Stimulated activated naive CD8-positive, alpha-beta T cell treated with anti-CD3 and anti-CD28 coated beads, Interleukin-15, Interleukin-2, amounts not matched to agents 100 U/mL and 50 U/mL, for 24 hours (primary cell): ENCODE measurements around the gene RAPGEF2.
"Not testable (repeated sequence)": the region's sequence is repeated elsewhere in the genome, so short reads cannot be mapped to it uniquely, and the experiment has no call there.

ENCODE experiments used
- ATAC-seq: fragments of 150-1000 bp; cut with Tn5 transposase; one replicate; pipeline ENCODE4 v1.10.0; 2021
- DNase-seq: peaks from one replicate; pipeline ENCODE4 v3.0.0; 2021

The RAPGEF2 gene

DNA sequence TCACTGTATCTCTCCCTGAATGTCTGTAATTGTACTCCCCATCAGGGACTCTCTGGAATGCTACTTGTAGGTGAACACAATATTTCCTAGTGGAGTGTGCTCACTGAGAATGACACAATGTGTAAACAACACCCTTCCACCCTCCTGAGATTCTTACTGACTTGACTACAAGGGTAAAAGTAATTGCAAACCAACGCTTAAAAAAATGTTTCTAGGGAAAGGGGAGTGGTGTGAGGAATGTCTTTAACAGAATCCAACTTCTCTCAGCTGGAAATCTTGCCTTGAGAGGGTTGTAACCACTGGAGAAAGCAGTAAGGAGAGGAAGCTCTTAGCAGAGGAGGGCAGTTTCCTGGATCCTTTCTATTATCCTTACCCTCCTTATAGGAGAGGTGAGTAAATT lies 5.1 kb upstream of the RAPGEF2 start:
- DNase-seq (no peak), ATAC-seq (no peak)

DNA sequence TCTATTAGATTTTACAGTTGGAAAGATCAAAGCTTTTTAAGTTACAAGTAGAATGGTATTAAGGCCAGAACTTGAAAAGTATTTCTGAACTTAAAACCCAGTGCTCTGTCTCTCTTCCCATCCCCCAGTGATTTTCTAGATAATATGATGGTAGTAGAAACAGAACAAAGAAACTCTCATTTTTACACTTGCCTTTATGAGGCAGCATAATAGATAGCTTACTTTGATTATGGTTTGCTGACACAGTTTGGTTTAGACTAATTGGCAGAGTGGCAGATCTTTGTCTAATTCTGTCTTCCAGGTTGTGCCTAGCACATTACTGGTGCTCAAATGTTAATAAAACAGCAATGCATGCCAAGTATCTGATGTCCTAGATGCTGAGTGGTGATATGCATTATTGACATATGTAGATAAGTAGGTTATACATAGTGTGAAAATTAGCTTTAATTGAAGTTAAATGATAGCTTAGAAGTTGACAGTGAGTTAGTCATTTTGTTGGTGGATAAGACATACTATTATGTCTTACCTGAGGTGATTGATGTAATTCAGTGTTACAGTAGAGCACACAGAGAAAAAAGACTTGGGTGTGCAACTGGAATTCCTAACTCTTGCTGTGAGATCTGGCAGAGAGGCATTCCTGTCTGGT lies 4.3 kb upstream of the RAPGEF2 start:
- DNase-seq (no peak), ATAC-seq (no peak)

DNA sequence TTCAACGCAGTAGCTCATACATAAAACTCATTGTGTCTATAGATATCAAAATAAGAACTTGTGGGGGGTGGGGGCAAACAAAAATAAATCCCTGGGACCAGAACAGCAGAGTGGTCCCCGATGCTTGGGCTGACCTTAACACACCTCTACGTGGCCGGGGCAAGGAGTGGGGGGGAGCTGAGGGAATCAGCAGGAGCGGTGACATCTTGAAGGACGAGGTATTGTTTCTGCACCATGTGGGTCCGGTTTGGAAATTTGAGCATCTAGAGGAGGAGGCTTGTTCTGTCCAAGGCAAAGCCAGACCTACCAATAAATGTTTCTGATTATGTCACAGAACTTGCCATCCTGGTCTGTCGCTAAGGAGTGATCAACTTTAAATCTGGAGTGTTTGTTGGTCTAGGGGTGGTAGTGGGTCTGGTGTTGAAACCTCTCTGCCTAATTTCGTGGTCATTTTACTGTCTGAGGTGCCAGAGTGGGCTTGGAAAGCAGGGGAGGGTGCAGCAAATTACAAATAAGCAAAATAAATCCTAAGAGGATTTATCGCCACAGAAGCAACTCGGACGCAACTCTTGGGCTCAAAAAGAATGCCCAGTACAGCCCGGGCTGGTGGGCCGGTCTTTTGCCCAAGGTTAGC lies 774 bp upstream of the RAPGEF2 start:
- ATAC-seq (no peak), DNase-seq (no peak)

DNA sequence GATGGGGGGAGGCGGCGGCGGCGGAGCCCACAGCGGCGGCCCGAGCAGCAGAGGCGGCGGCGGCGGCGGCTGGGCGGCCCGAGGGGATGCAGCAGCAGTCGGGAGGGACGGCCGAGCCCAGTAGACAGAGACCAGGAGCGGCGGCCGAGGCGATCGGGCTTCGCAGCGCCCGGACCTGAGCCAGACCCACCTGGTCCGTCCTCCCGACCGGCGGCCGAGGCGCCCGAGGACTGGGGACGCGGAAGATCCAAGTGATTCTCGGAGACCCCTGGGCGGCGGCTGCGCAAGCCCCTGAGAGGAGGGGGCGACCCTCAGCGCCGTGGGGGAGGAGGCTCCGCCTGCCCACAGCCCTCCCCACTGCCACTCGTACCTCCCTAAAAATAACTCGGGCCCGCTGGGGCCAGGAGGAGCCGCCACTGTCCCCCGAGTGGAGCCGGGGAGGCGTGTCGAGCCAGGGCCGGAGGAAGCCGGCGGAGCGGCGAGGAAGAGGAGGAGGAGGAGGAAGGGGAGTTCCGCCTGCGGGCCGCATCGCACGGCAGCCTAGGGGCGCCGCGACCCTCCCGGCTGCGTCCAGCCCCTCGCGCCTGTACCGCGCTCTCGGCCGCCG lies 608 bp downstream of the RAPGEF2 start:
- DNase-seq, result peak; percentile 59
- peak; percentile 19 for ATAC-seq

DNA sequence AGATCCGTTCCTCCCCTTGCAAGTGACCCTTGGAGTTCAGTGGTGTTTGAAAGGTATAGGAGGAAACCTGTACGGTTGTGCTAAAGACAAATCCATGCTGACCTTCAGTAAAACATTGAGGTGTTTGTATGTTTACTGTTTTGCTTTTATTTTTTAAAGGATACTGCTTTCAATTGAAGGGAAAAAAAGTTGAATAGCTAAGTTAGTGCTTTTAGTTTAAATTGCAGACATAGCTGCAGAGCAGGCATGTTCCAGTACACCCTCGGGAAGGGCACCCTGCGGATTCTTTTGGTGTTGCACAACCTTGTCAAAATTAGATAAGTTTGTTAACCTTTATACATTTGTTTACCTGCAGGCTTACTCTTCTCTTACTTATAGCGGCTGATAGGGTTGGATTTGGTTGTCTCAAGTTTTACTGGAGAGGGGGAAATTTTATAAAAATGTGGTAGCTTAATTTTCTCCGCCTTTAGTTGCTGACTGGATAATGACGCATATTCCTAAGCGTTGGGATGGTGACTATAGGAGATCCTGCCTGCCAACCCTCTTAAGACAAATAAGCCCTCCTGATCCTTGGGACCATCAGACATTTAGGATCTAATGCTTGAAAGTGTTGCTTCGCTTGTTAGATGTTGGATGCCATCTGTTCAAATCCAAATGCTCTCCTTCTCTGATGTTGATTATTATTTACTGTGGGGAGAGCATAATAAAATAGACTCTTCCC lies 2.0 kb downstream of the RAPGEF2 start:
- no peak for ATAC-seq

DNA sequence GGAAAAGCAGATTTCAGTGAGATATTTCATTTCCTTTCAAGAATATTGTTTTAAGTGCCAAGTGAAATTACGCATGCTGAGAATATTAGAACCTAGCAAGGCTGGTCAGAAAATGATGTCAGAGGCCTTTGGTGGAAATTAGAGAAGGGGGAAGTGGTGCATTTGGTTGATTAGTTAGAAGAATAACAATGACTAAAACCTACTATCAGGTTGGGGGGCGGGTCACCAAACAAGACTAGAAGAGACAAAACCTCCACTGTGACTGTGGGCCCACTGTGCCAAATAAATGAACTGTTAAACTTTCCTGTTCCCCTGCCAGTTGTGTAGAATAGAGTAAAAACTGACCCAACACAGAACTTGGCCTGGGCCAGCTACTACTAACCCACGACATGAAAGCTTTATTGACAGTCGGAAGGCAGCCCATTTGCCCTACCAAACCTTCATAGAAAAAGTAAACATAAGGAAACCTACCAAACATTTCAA lies 2.9 kb downstream of the RAPGEF2 start:
- DNase-seq, result peak; percentile 25
- ATAC-seq, result no peak

More for the DNA sequence above, 2.0 kb downstream of the RAPGEF2 start:
- no peak for DNase-seq

DNA sequence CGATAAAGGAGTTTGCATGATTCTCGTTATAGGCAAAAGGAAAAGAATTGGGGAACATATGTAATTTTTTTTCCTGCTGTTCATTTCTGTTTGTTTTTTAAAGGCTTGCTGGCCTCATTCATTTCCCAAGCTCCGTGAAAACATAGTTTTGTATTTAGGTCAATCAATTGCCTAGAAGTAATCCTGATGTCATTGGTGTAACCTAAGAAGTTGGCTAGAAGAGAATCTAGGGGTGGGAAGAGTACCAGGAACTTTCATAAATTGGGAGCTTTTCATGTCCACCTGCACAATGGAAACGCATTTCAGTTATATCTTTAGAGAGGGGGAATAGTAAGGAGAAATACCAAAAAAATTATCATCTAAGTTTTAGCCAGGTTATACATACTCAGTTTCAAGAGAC lies 3.8 kb downstream of the RAPGEF2 start:
- no peak for ATAC-seq

DNA sequence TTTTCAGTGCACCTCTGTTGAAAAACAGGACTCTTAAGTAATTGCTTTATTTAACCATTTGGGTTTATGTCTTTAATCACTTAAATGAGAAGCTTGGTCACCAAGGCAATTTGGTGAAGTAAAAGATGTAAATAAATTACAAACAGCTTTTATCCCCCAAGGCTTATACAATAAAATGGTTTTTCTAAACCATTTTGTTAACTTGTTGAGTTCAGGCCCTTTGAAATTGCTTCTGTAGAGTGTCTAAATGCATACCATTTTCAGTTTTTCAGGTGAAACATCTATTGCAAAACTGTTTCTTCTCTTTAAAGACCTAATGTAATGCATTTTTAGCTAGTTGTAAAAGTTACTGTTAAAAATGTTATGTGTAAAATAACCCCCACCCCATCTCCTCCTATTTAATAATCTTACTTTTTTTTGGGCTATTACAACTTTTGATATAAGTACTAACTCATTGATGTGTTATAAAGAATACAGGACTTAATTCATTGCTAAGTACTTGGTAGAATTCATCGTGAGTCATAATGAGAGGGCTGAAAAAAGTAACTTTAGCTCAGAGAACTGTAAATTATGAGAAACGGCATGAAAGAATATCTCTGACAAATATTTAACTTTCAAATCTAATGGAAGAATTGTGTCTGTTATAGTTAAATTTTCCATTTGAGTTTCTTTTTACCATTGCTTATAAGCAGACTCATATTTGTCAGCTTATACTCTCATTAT lies 4.5 kb downstream of the RAPGEF2 start:
- no peak for DNase-seq
- ATAC-seq, result no peak

More for the DNA sequence above, 3.8 kb downstream of the RAPGEF2 start:
- DNase-seq, result no peak

DNA sequence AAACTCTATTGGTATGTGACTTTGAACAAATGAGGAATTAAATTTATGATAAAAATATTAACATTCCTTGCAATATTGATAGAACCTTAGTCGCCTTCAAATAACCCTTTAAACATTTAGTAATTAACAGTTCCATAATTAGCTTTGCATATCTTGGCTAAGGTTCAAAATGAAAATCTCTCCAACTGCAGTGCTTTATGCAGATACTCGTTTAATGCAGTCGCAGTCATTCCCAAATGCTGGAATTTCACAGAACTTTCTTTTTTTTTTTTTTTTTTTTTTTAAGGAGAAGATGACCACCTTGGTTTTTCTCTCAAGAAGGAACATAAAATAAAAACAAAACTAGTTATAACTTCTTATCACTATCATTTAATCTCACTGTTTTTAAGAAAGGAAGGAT lies 5.2 kb downstream of the RAPGEF2 start:
- DNase-seq, result no peak
- ATAC-seq, result no peak

DNA sequence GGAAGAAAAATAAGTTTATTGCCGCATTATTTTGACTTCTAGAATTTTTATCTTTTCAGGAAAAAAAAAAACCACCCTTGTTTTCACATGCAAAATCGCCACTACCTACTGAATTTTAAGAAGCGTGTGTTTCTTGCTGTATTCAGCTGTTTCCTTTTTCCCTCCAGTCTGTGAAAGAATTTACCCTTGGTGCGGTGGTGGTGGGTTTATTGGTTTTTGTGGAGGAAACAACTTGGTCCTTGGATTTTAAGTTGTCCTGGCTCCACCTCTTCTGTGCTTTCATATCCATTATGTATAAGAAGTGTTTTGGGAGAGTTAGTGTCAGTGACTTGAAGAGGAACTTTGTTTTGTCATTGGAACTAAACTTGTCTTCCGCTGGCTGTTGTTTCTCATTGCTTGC lies 8.1 kb downstream of the RAPGEF2 start:
- DNase-seq (no peak), ATAC-seq (no peak)

DNA sequence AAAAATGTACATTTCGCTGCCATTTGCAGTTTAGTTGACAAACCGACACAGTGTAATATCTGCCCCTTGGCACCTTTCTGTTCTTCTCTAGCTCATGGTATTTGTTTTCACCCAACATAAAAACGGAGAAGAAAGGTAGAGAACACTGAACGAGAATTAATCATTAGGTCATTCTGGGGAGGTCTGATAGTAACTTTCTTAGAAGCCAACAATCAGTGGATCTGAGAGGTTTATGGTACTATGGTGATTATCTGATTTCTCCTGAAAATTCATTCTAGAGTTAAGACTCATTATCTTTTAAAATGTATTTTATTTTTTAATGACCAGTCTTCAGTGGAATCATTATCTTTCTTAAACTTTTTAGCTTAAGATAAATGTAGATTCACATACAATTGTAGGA lies 8.5 kb downstream of the RAPGEF2 start:
- DNase-seq (no peak), ATAC-seq (no peak)

DNA sequence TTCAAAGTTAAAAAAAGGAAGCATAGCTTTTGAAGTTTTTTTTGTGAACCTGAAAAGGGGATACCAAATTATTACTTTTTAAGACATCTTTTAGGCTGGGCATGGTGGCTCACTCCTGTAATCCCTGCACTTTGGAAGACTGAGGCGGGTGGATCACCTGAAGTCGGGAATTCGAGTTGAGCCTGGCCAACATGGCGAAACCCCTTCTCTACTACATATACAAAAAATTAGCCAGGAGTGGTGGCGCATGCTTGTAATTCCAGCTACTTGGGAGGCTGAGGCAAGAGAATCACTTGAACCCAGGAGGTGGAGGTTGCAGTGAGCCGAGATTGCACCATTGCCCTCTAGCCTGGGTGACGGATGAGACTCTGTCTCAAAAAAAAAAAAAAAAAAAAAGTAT lies 10.5 kb downstream of the RAPGEF2 start:
- ATAC-seq, DNase-seq: not testable (repeated sequence)

DNA sequence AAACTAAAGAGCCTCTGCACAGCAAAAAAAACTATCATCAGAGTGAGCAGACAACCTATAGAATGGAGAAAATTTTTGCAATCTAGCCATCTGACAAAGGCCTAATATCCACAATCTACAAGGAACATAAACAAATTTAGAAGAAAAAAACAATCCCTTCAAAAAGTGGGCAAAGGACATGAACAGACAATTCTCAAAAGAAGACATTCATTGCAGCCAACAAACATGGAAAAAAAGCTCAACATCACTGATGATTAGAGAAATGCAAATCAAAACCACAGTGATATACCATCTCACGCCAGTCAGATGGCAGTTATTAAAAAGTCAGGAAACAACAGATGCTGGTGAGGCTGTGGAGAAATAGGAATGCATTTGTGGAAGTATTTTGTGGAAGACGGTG lies 13.2 kb downstream of the RAPGEF2 start:
- ATAC-seq, DNase-seq: not testable (repeated sequence)

DNA sequence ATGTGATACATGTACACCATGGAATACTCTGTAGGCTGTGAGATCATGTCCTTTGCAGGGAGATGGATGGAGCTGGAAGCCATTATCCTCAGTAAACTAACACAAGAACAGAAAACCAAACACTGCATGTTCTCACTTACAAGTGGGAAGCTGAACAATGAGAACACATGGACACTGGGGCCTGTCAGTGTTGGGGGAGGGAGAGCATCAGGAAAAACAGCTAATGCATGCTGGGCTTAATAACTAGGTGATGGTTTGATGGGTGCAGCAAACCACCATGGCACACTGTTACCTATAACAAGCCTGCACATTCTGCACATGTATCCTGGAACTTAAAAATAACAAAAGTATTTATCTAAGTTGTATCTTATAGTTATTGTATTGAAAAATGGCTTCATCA lies 13.8 kb downstream of the RAPGEF2 start:
- not testable (repeated sequence) for DNase-seq, ATAC-seq

DNA sequence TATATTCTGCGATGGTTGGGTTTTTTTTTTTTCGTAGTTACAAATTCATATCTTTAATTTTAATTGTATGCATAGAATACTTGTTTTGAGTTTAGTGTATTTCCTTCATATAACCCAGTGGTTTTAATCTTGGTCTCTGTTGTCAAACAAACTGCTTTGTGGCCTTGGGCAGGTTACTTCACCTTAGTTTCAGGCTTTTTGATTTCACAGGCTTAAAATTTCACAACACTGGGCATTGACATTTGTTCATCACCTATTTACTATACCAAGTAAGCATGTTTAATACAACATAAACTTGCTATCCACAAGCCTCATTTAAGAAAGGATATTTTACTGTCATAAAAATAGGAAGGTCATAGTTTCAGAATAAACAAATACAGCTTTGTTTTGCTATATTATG lies 14.7 kb downstream of the RAPGEF2 start:
- ATAC-seq (no peak), DNase-seq (no peak)

DNA sequence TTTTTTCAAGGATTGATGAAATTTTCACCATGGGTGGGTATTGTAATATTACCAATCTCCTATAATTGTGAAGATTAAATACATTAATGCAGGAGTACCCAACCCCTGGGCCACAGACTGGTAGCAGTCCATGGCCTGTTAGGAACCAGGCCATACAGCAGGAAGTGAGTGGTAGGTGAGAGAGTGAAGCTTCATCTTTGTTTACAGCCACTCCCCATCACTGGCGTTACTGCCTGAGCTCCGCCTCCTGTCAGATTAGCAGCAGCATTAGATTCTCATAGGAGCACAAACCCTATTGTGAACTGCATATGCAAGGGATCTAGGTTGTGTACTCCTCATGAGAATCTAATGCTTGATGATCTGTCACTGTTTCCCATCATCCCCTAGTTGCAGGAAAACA lies 15.1 kb downstream of the RAPGEF2 start:
- DNase-seq (no peak), ATAC-seq (no peak)

DNA sequence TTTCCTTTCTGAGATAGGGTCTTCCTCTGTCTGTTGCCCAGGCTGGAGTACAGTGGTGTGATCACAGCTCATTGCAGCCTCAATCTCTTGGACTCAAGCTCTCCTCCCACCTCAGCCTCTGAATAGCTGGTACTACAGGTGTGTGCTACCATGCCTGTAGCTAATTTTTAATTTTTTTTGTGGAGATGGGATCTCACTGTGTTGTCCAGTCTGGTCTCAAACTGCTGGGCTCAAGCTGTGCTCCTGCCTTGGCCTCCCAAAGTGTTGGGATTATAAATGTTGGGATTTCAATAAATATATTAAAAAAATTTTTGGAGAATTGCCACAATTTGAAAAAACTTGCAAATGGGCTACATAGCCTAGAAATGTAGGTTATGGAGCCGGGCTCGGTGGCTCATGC lies 18.5 kb downstream of the RAPGEF2 start:
- DNase-seq, result no peak

DNA sequence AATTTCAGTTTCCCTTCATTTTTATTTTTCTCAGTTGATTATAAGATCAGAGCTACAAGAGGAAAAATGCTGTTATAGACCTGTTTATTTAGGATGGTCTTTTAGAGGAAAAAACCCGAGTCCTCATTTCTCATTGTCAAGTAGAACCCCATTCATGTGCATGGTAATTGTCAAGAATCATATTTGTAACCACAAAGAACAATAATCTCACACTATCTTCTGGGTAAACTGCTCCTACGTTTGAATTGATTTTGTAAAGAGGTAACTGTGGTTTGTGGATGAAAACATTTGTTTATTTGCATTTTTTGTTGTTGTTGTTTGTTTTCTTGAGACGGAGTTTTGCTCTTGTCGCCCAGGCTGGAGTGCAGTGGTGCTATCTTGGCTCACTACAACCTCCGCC lies 23.8 kb downstream of the RAPGEF2 start:
- ATAC-seq, result no peak
- DNase-seq, result no peak

More for the DNA sequence above, 18.5 kb downstream of the RAPGEF2 start:
- no peak for ATAC-seq

DNA sequence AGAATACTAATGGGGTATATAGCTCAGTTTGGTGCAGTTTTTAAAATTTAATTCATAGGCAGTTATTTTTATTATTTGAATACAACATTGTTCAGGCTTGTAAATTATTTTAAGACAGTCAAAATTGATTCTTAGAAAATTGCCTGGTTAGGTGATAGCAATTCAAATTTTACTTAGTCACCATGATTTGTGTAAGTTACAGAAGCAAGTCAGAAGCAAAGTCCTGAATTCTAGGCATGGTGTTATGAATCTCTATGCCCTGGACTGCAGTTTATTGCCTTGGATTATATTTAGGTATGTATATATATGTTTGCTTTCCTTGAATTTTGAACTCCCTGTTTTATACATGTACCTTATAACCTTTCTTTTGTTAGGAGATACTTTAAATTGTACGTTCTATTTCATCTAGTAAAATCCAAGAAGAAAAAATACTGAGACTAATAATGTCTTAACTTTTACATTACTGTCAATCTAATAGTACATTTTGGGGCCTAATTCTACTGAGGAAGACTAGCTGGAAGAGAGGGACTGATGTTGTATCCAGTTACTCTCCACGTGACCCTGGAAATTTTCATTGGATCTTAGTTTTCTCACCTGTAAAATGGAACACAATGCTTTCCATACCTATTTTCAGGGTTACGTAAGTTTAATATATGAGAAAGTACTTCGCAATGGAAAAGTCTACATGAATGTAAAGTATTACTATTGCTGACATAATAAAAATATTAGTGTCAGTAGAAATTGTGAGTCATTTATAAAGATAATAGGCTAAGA lies 25.1 kb downstream of the RAPGEF2 start:
- ATAC-seq (no peak), DNase-seq (no peak)

DNA sequence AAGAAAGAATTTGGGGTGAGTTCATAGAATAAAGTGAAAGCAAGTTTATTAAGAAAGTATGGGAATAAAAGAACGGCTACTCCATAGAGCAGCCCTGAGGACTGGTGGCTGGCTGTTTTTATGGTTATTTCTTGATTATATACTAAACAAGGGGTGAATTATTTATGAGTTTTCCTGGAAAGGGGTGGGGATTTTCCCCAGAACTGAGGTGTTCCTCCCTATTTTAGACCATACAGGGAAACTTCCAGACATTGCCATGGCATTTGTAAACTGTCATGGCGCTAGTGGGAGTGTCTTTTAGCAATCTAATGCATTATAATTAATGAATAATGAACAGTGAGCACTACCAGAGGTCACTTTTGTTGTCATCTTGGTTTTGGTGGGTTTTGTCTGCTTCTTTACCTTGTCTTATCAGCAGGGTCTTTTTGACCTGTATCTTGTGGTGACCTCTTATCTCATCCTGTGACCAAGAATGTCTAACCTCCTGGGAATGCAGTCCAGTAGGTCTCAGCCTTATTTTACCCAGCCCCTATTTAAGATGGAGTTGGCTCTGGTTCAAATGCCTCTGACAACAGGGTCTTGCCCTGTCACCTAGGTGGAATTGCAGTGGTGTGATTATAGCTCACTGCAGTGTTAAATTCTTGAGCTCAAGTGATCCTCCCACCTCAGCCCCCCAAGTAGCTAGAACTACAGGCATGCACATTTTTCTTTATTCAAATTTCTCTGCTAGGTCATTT lies 27.1 kb downstream of the RAPGEF2 start:
- no peak for ATAC-seq
- no peak for DNase-seq

DNA sequence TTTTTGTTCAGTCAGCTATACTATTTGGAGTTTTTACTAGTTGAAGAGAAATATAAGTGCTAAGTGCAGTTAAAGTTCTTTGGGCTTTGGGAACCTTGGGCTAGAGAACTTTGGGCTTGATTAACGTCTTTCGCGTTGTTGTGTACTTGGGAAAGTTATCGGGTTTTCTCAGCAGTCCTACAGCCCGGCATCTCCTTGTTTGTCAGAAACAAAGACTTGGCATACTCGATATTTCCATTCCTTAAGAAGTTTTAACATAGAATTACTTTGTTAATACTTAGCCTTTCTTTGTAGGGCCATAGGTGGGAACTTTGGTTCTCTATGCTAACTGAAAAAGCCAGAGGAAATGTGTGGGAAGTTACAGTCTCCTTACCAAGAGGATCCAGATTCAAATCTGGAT lies 28.7 kb downstream of the RAPGEF2 start:
- ATAC-seq, result no peak

More for the DNA sequence above, 28.7 kb downstream of the RAPGEF2 start:
- DNase-seq, result no peak
